ENCODE results near the gene MRPL42.

- TF ChIP-seq, protein P1, sequence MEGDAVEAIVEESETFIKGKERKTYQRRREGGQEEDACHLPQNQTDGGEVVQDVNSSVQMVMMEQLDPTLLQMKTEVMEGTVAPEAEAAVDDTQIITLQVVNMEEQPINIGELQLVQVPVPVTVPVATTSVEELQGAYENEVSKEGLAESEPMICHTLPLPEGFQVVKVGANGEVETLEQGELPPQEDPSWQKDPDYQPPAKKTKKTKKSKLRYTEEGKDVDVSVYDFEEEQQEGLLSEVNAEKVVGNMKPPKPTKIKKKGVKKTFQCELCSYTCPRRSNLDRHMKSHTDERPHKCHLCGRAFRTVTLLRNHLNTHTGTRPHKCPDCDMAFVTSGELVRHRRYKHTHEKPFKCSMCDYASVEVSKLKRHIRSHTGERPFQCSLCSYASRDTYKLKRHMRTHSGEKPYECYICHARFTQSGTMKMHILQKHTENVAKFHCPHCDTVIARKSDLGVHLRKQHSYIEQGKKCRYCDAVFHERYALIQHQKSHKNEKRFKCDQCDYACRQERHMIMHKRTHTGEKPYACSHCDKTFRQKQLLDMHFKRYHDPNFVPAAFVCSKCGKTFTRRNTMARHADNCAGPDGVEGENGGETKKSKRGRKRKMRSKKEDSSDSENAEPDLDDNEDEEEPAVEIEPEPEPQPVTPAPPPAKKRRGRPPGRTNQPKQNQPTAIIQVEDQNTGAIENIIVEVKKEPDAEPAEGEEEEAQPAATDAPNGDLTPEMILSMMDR (IDR thresholded peaks at IDR 0.05), result no peak
- no peak for TF ChIP-seq POLR2A (IDR thresholded peaks at IDR 0.05)
Measured at GRCh38 chr12:93425736-93426411, 41.4 kb upstream of the MRPL42 start.
